ENCODE results near the gene SLC10A7.

The SLC10A7 gene

DNA sequence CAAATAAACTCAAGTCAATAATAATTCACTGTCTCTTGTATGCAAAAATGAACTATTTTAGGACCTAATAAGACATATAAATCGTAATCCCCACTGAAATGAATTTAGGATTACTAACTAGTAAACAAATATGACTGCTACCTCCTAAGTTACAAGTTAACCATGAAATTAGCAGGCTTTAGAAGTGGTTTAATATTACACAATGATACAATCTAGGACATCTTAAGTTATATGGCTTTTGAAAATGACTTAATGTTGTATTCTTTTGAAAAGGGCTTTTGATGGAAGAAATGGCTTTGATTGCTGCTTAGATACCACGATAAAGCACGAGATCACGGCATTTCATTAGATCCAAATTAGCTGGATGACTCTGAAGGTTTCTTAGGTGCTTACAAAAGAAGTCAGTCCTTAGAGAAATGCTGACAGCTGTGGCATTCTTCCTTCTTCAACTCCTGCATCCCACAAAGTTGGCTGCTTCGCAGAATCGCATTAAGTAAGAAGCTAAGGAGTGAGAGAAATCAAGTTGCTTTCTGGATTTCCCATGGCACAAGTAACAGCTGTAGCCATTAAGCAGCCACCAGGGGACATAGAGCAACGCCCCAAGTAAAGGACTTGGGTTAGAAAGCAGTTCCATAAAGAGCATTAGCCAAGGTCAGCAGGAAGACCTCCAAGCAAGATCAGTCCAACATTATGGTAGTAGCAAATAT, 6.9 kb downstream of the SLC10A7 start:
- no peak overlapping the region for H3K27ac ChIP-seq (ENCODE audit: low read length)

DNA sequence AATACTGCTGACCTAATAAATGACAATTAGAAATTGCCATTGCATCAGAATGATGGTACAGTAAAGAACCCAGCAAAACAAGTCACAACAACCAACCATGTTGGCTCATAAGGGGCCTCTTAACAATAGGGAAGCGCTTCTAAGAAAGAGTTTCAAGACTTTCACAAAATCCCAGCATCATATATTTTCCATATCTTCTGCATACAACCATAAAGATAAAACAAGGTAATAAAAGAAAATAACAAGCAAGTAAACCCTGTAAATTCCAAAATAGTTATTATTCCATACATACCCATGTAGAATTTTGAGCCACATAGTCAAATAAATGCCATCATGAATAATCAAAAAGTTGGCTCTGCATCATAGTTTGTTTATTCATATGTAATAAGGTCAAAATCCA, 8.2 kb downstream of the SLC10A7 start:
- Histone ChIP-seq H3K27ac (ENCODE audit: low read length) (no peak overlapping the region), H3K36me3 (replicated peaks; ENCODE audit: low read depth, low read length) (no peaks in the 10 kb centered on the region), H4K20me1 (ENCODE audit: insufficient read depth, low read length) (no peaks in the 10 kb centered on the region)

More for the DNA sequence above, 6.9 kb downstream of the SLC10A7 start:
- Histone ChIP-seq H3K4me1 (ENCODE audit: low read length) (0 out of 2 replicates have a peak, but pooled peaks cover 1% of the 10 kb centered on the region), H3K4me3 (ENCODE audit: low read length) (no peak overlapping the region), H3K27me3 (ENCODE audit: low read depth, low read length) (no peaks in the 10 kb centered on the region), H3K79me2 (ENCODE audit: low read length) (peaks cover 13% of the 10 kb centered on the region), H3K4me2 (ENCODE audit: low read length) (no peak overlapping the region), H2AFZ (ENCODE audit: low read depth, low read length) (no peak overlapping the region), H3K9ac (ENCODE audit: low read length) (no peak overlapping the region), H3K9me3 (ENCODE audit: insufficient read depth, low read length) (no peaks in the 10 kb centered on the region), H3K36me3 (replicated peaks; ENCODE audit: low read depth, low read length) (no peaks in the 10 kb centered on the region), H4K20me1 (ENCODE audit: insufficient read depth, low read length) (no peaks in the 10 kb centered on the region)
- TF ChIP-seq, protein P1, sequence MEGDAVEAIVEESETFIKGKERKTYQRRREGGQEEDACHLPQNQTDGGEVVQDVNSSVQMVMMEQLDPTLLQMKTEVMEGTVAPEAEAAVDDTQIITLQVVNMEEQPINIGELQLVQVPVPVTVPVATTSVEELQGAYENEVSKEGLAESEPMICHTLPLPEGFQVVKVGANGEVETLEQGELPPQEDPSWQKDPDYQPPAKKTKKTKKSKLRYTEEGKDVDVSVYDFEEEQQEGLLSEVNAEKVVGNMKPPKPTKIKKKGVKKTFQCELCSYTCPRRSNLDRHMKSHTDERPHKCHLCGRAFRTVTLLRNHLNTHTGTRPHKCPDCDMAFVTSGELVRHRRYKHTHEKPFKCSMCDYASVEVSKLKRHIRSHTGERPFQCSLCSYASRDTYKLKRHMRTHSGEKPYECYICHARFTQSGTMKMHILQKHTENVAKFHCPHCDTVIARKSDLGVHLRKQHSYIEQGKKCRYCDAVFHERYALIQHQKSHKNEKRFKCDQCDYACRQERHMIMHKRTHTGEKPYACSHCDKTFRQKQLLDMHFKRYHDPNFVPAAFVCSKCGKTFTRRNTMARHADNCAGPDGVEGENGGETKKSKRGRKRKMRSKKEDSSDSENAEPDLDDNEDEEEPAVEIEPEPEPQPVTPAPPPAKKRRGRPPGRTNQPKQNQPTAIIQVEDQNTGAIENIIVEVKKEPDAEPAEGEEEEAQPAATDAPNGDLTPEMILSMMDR (IDR thresholded peaks at IDR 0.05; ENCODE audit: low read depth, low read length) = no peak
- TF ChIP-seq EZH2phosphoT487 (IDR thresholded peaks at IDR 0.05; ENCODE audit: low read depth) = no peak

DNA sequence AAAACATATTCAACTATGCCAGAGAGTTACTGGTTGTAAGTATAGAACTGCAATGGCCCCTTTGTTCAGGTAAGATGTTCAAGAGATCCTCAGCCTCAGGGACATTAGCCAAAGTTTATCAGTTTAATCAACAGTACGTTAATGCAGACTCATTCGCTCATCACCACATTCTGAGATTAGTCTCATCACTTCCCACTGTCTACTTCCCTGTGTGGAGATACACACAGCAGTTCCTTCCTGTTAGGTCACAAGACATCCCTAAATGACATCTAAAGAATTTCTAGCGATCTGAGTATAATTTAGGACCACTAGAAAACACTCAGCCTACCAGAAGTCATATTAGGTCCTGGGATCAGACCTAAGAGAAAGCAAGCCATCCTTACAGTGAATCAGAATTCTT, 10.4 kb downstream of the SLC10A7 start:
- no peak overlapping the region for H3K4me2 ChIP-seq (ENCODE audit: low read length)
- no peaks in the 10 kb centered on the region for H3K4me1 ChIP-seq (ENCODE audit: low read length)
- H4K20me1 ChIP-seq (ENCODE audit: insufficient read depth, low read length) = no peaks in the 10 kb centered on the region
- H3K79me2 ChIP-seq (ENCODE audit: low read length) = no peaks in the 10 kb centered on the region
- no peaks in the 10 kb centered on the region for H3K27me3 ChIP-seq (ENCODE audit: low read depth, low read length)
- no peaks in the 10 kb centered on the region for H3K9me3 ChIP-seq (ENCODE audit: insufficient read depth, low read length)
- H3K27ac ChIP-seq (ENCODE audit: low read length) = no peak overlapping the region
- peaks cover 5% of the 10 kb centered on the region for H3K36me3 ChIP-seq (replicated peaks; ENCODE audit: low read depth, low read length)
- no peak overlapping the region for H3K4me3 ChIP-seq (ENCODE audit: low read length)
- TF ChIP-seq, protein P1 (IDR thresholded peaks at IDR 0.05; ENCODE audit: low read depth, low read length) = no peak
- TF ChIP-seq EZH2phosphoT487 (IDR thresholded peaks at IDR 0.05; ENCODE audit: low read depth) = no peak
- no peak overlapping the region for H3K9ac ChIP-seq (ENCODE audit: low read length)
- no peak overlapping the region for H2AFZ ChIP-seq (ENCODE audit: low read depth, low read length)

More for the DNA sequence above, 8.2 kb downstream of the SLC10A7 start:
- TF ChIP-seq, protein P1 (IDR thresholded peaks at IDR 0.05; ENCODE audit: low read depth, low read length) = no peak
- TF ChIP-seq EZH2phosphoT487 (IDR thresholded peaks at IDR 0.05; ENCODE audit: low read depth) = no peak
- no peaks in the 10 kb centered on the region for H3K4me1 ChIP-seq (ENCODE audit: low read length)
- no peak overlapping the region for H3K4me3 ChIP-seq (ENCODE audit: low read length)
- no peak overlapping the region for H2AFZ ChIP-seq (ENCODE audit: low read depth, low read length)
- H3K27me3 ChIP-seq (ENCODE audit: low read depth, low read length) = no peaks in the 10 kb centered on the region
- H3K9me3 ChIP-seq (ENCODE audit: insufficient read depth, low read length) = no peaks in the 10 kb centered on the region
- peaks cover 5% of the 10 kb centered on the region for H3K79me2 ChIP-seq (ENCODE audit: low read length)
- no peak overlapping the region for H3K4me2 ChIP-seq (ENCODE audit: low read length)
- no peak overlapping the region for H3K9ac ChIP-seq (ENCODE audit: low read length)

DNA sequence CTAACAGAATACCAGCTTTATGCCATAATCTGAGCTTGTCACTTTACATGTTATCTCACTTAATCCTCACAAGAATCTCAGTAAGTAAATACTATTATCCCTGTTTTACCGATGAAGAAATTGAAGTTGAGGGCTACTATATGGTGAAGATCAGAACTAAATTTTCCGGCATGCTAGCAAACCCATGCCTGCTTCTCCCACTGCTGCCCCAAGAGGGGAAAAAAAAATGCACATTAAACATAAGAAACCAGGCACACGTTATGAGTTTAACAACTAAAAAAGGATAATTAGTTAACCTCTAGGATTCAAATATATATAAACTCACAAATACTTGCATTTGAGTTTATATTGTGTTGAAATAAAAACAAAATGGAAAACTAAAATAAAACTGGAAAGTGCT, 10.8 kb downstream of the SLC10A7 start:
- Histone ChIP-seq H3K4me1 (ENCODE audit: low read length) (no peaks in the 10 kb centered on the region), H3K27me3 (ENCODE audit: low read depth, low read length) (no peaks in the 10 kb centered on the region), H3K9ac (ENCODE audit: low read length) (no peak overlapping the region), H3K36me3 (replicated peaks; ENCODE audit: low read depth, low read length) (peaks cover 5% of the 10 kb centered on the region), H3K4me3 (ENCODE audit: low read length) (no peak overlapping the region), H2AFZ (ENCODE audit: low read depth, low read length) (no peak overlapping the region), H3K79me2 (ENCODE audit: low read length) (no peaks in the 10 kb centered on the region), H3K9me3 (ENCODE audit: insufficient read depth, low read length) (no peaks in the 10 kb centered on the region), H3K4me2 (ENCODE audit: low read length) (no peak overlapping the region), H3K27ac (ENCODE audit: low read length) (no peak overlapping the region), H4K20me1 (ENCODE audit: insufficient read depth, low read length) (no peaks in the 10 kb centered on the region)
- TF ChIP-seq, protein P1 (IDR thresholded peaks at IDR 0.05; ENCODE audit: low read depth, low read length) = no peak
- no peak for TF ChIP-seq EZH2phosphoT487 (IDR thresholded peaks at IDR 0.05; ENCODE audit: low read depth)
